ENCODE data around the gene SLC6A17. TPM values are rescaled to one million over a fixed set of nuclear protein-coding genes. Genes with fewer than 3 reads are reported as not detected.

Gene SLC6A17
- total RNA-seq, 1 donor from 2014 or later: 0.05 TPM

GRCh38 chr1:110243146-110243545 is 92.9 kb downstream of the SLC6A17 start:
- intact Hi-C loops (cut with micrococcal nuclease): no loop called here
- Mint-ChIP-seq H3K4me3 (no peak overlapping the region), H3K9me3 (no peaks in the 10 kb centered on the region), H3K27me3 (no peaks in the 10 kb centered on the region), H3K4me1 (peaks cover 17% of the 10 kb centered on the region), H3K27ac (no peak overlapping the region), H3K36me3 (ENCODE audit: low read depth) (no peaks in the 10 kb centered on the region)
- no peak for DNase-seq

GRCh38 chr1:110243574-110243973 is 93.3 kb downstream of the SLC6A17 start:
- Mint-ChIP-seq H3K4me1 (peaks cover 16% of the 10 kb centered on the region), H3K9me3 (no peaks in the 10 kb centered on the region), H3K36me3 (ENCODE audit: low read depth) (no peaks in the 10 kb centered on the region), H3K27ac (no peak overlapping the region), H3K27me3 (no peaks in the 10 kb centered on the region), H3K4me3 (no peak overlapping the region)
- no peak for DNase-seq
- intact Hi-C loops (cut with micrococcal nuclease): no loop called here

- Mint-ChIP-seq H3K27ac (no peak overlapping the region), H3K4me3 (no peak overlapping the region), H3K27me3 (no peaks in the 10 kb centered on the region), H3K9me3 (no peaks in the 10 kb centered on the region), H3K4me1 (peaks cover 5% of the 10 kb centered on the region), H3K36me3 (ENCODE audit: low read depth) (no peaks in the 10 kb centered on the region)
- no peak for DNase-seq
- intact Hi-C loops (cut with micrococcal nuclease): no loop called here
Observed at GRCh38 chr1:110245876-110246620, 95.8 kb downstream of the SLC6A17 start.

GRCh38 chr1:110248746-110249145 is 98.5 kb downstream of the SLC6A17 start:
- H3K4me3 Mint-ChIP-seq: no peak overlapping the region
- no peaks in the 10 kb centered on the region for H3K9me3 Mint-ChIP-seq
- peaks cover 1% of the 10 kb centered on the region for H3K4me1 Mint-ChIP-seq
- no peak overlapping the region for H3K27ac Mint-ChIP-seq
- H3K36me3 Mint-ChIP-seq (ENCODE audit: low read depth): no peaks in the 10 kb centered on the region
- H3K27me3 Mint-ChIP-seq: no peaks in the 10 kb centered on the region
- no peak for DNase-seq
- intact Hi-C loops (cut with micrococcal nuclease): no loop called here

DNA sequence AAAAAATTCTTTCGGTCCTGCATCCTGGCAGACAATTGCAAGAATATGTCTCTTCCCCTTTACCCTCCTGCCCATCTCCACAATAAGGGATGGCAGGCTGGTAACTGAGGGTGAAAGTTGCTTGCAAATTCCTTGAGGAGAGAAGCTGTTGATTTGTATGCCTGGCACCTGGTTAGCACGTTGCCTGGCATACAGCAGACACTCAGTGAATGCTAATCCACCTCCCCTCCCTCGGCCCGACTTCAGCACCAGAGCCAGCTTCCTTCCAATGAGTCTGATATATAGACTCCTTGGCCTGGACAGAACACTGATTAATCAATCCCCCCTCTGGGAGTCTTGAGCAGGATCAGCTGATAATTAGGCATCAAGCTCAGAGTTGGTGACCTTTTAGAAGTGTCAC is 99.0 kb downstream of the SLC6A17 start:
- no peaks in the 10 kb centered on the region for H3K36me3 Mint-ChIP-seq (ENCODE audit: low read depth)
- no peak overlapping the region for H3K27ac Mint-ChIP-seq
- intact Hi-C loops (cut with micrococcal nuclease): no loop called here
- no peaks in the 10 kb centered on the region for H3K4me1 Mint-ChIP-seq
- H3K27me3 Mint-ChIP-seq: no peaks in the 10 kb centered on the region
- no peaks in the 10 kb centered on the region for H3K9me3 Mint-ChIP-seq
- H3K4me3 Mint-ChIP-seq: no peak overlapping the region
- DNase-seq: no peak

- Mint-ChIP-seq H3K27me3 (no peaks in the 10 kb centered on the region), H3K36me3 (ENCODE audit: low read depth) (no peaks in the 10 kb centered on the region), H3K4me3 (no peak overlapping the region), H3K27ac (no peak overlapping the region), H3K9me3 (no peaks in the 10 kb centered on the region), H3K4me1 (no peaks in the 10 kb centered on the region)
- DNase-seq: no peak
- intact Hi-C loops (cut with micrococcal nuclease): no loop called here
Observed at GRCh38 chr1:110250008-110250407, 99.7 kb downstream of the SLC6A17 start.

- no peaks in the 10 kb centered on the region for H3K36me3 Mint-ChIP-seq (ENCODE audit: low read depth)
- no peak for DNase-seq
- H3K27ac Mint-ChIP-seq: no peak overlapping the region
- H3K4me1 Mint-ChIP-seq: no peaks in the 10 kb centered on the region
- no peak overlapping the region for H3K4me3 Mint-ChIP-seq
- H3K9me3 Mint-ChIP-seq: no peaks in the 10 kb centered on the region
- H3K27me3 Mint-ChIP-seq: no peaks in the 10 kb centered on the region
- intact Hi-C loops (cut with micrococcal nuclease): no loop called here
Observed at GRCh38 chr1:110250749-110251148, 100.5 kb downstream of the SLC6A17 start.

Other genes with a start within 250 kb of the SLC6A17 start
- gene CSF1, start 239.6 kb upstream of the SLC6A17 start, total RNA-seq: 190 and 193 TPM in 2 replicates
- gene AHCYL1, start 165.7 kb upstream of the SLC6A17 start, total RNA-seq: 67.1 and 75.3 TPM in 2 replicates
- 41.0 and 43.8 TPM in 2 replicates for gene STRIP1, start 115.9 kb upstream of the SLC6A17 start, total RNA-seq
- not detected in 2 replicates for gene ALX3, start 79.8 kb upstream of the SLC6A17 start, total RNA-seq
- not detected in 2 replicates for gene UBL4B, start 38.1 kb upstream of the SLC6A17 start, total RNA-seq
- 19.5 and 20.0 TPM in 2 replicates for gene KCNC4, start 59.8 kb downstream of the SLC6A17 start, total RNA-seq
- 55.6 and 57.1 TPM in 2 replicates for gene RBM15, start 188.9 kb downstream of the SLC6A17 start, total RNA-seq
- 0.43 and 0.44 TPM in 2 replicates for gene SLC16A4, start 240.5 kb downstream of the SLC6A17 start, total RNA-seq